Thyroid gland (tissue), 4 donors: ENCODE measurements around the gene NLRC5. TPM values are rescaled to one million over a fixed set of nuclear protein-coding genes. Genes with fewer than 3 reads are reported as not detected.
"Not testable (repeated sequence)": the region's sequence is repeated elsewhere in the genome, so short reads cannot be mapped to it uniquely, and the experiment has no call there.

Source experiments
- DNase-seq, 2 donors: peaks; one replicate each; pipeline ENCODE4 v3.0.0-alpha.2; 2019
- H3K27ac ChIP-seq, 3 donors: fragments of 200-600 bp; sonication (generic); 1 replicate in 2 of 3; 2 replicates in 1 of 3; pipeline ENCODE4 v1.5.1; 2016 to 2019; ENCODE audit warnings: mild to moderate bottlenecking in 1 of 3, moderate library complexity in 1 of 3
- H3K27me3 ChIP-seq: fragments of 200-600 bp; sonication (generic); one replicate; pipeline ENCODE4 v1.5.1; 2019
- H3K36me3 ChIP-seq, 2 donors: fragments of 200-600 bp; sonication (generic); one replicate each; pipeline ENCODE4 v1.5.1; 2016 to 2019
- H3K4me1 ChIP-seq, 2 donors: fragments of 200-600 bp; sonication (generic); one replicate each; pipeline ENCODE4 v1.5.1; 2017 to 2019
- H3K4me3 ChIP-seq, 3 donors: fragments of 200-600 bp; sonication (generic); replicated peaks in 1 of 3; 1 replicate in 2 of 3; 2 replicates in 1 of 3; pipeline ENCODE4 v1.5.1; 2016; ENCODE audit warnings: mild to moderate bottlenecking in 1 of 3
- H3K9me3 ChIP-seq: fragments of 200-600 bp; sonication (generic); one replicate; pipeline ENCODE4 v1.5.1; 2017
- POLR2A ChIP-seq, 2 donors: fragments of 450-650 bp; IDR thresholded peaks; one replicate each; pipeline ENCODE4 v1.6.1; 2017; ENCODE audit warnings: antibody characterized with exemption in 2 of 2, mild to moderate bottlenecking in 2 of 2, moderate library complexity in 1 of 2
- WGBS, 2 donors: methylation state at CpG; one replicate each; pipeline ENCODE4 v1.1.5; 2017; 5-methylcytosine and 5-hydroxymethylcytosine counted together
- intact Hi-C: fragments of 100-400 bp; cut with DNase I; formaldehyde crosslinking; loops from one replicate; pipeline ENCODE4 v1.15.1; 2023
- total RNA-seq, 4 donors: library from RNA; depleted of rRNA; stranded (reverse); fragments of >200 nt; gene quantifications; one replicate each; pipeline ENCODE4 v1.2.3, GENCODE V29; 2016
- TF ChIP-seq, protein P1 (sequence below), 6 experiments: fragments of 200-600 bp in 3 of 6; fragments of 450-650 bp in 3 of 6; sonication (generic) in 3 of 6; IDR thresholded peaks; one replicate each; pipeline ENCODE4 v1.5.1; 2016 to 2019; ENCODE audit warnings: antibody characterized with exemption in 6 of 6, mild to moderate bottlenecking in 2 of 6, inconsistent platforms in 1 of 6, moderate library complexity in 1 of 6

NLRC5 gene
- total RNA-seq, 4 donors from 2014 or later: 14.1 to 33.5 (median 20.5) TPM

DNA sequence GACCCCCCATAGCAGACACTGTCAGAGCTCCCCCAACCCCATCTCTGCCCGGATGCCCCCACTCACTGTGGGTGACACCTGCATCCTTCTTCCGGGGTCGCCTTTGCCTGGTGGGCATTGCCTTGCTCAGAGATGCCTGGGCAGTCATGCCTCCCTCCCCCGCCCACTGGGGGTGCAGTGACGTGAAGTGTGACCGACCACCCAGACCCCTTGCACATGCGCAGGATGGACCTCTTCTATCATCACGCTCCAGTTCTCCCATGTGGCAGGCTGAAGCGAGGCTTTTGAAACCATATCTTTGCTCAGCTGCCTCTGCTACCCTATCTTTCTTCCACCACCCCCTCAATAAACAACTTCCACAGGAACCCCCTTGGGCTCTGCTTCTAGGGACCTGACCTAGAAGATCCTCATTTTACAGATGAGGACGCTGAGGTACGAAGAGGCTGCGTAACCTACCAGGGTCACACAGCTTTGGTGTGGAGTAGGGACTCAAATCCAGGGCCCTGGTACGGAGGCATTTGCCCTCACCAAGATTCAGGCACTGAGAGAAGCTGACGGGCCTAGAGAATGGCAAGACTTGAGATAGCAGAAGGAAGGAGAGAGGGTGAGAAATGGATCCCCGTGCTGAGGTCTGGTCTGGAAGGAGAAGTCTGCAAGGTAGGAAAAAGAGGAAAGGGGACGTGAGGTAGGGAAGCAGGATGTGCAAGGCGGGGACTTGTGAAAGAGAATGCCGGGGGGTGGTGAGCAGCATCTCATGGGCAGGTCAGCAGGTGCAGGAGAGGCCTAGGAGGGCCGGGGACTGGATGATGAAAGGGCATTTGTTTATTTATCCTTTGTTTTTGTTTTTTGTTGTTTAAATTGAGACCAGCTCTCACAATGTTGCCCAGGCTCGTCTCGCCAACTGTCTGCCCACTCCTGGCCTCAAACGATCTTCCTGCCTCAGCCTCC is 14.4 kb downstream of the NLRC5 start:
- TF ChIP-seq POLR2A (IDR thresholded peaks at IDR 0.05): no peak
- WGBS, 2 donors: 84% methylated on average over 22 of the region's 22 CpGs
- H3K4me3 ChIP-seq: no peak overlapping the region
- H3K9me3 ChIP-seq: no peaks in the 10 kb centered on the region
- no peak for DNase-seq
- no peak overlapping the region for H3K27ac ChIP-seq
- H3K4me1 ChIP-seq: peaks cover 0 to 22% of the 10 kb centered on the region in 2 donors
- H3K36me3 ChIP-seq: no peaks in the 10 kb centered on the region
- no peaks in the 10 kb centered on the region for H3K27me3 ChIP-seq
- intact Hi-C loops: no loop called here

DNA sequence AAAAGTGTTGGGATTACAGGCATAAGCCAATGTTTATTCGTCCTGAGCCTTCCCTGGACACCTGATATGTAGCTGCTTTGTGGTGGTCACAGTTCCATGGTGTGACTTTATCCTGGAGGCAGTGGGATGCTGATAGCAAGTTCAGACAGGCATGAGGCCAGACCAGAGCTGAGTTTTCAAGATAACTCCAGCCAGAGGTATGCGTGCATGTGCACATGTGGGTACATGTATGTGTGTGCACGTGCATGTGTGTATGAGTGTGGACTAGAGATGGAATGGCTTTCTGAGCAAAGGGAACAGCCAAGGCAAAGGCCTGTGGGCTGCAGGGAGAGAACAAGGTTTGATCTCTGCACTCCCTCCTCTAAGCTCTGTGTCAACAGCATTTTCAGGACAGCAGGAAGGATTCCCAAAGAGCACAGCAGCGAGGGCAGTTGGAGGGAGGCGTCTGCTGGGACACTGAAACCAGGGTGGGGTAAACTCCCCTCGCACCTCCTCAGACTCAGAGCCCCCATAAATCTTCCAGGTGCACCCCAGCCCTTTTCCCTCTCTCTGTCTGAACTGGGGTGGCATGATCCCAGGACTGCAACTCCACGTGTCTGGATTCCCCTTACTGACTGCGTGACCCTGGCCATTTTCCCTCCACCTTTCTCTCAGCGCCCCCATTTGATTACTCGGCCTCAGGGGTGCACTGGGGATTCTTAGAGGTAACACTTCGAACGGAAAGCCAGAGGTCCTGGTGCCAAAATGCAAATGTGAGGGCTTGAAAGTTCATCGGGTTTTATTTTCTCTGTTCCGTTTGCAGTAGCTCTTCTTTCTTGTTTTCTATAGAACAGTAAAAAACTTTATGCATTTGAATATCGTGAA is 15.3 kb downstream of the NLRC5 start:
- peaks cover 0 to 15% of the 10 kb centered on the region in 2 donors for H3K4me1 ChIP-seq
- WGBS, 2 donors: 80 to 84% methylated on average over 12 to 15 of the region's 15 CpGs
- no peaks in the 10 kb centered on the region for H3K9me3 ChIP-seq
- intact Hi-C loops: no loop called here
- H3K36me3 ChIP-seq: no peaks in the 10 kb centered on the region
- H3K4me3 ChIP-seq: no peak overlapping the region
- DNase-seq: no peak
- no peaks in the 10 kb centered on the region for H3K27me3 ChIP-seq
- no peak overlapping the region for H3K27ac ChIP-seq
- TF ChIP-seq, protein P1, sequence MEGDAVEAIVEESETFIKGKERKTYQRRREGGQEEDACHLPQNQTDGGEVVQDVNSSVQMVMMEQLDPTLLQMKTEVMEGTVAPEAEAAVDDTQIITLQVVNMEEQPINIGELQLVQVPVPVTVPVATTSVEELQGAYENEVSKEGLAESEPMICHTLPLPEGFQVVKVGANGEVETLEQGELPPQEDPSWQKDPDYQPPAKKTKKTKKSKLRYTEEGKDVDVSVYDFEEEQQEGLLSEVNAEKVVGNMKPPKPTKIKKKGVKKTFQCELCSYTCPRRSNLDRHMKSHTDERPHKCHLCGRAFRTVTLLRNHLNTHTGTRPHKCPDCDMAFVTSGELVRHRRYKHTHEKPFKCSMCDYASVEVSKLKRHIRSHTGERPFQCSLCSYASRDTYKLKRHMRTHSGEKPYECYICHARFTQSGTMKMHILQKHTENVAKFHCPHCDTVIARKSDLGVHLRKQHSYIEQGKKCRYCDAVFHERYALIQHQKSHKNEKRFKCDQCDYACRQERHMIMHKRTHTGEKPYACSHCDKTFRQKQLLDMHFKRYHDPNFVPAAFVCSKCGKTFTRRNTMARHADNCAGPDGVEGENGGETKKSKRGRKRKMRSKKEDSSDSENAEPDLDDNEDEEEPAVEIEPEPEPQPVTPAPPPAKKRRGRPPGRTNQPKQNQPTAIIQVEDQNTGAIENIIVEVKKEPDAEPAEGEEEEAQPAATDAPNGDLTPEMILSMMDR (IDR thresholded peaks at IDR 0.05): no peak
- no peak for TF ChIP-seq POLR2A (IDR thresholded peaks at IDR 0.05)

DNA sequence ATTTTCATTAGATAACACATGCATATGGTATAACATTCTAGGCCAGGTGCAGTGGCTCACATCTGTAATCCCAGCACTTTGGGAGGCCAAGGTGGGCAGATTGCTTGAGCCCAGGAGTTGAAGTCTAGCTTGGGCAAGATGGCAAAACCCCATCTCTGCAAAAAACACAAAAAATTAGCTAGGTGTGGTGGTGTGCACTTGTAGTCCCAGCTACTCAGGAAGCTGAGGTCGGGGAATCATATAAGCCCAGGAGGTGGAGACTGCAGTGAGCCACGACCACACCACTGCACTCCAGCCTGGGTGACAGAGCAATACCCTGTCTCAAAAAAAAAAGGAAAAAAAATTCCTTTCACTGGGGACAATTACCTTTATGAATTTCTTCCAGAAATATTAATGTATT is 16.2 kb downstream of the NLRC5 start:
- H3K4me3 ChIP-seq, H3K9me3 ChIP-seq, H3K27ac ChIP-seq, H3K4me1 ChIP-seq, DNase-seq, H3K36me3 ChIP-seq, H3K27me3 ChIP-seq, intact Hi-C loops: not testable (repeated sequence)
- 80 to 83% methylated on average over 2 of the region's 2 CpGs for WGBS, 2 donors

DNA sequence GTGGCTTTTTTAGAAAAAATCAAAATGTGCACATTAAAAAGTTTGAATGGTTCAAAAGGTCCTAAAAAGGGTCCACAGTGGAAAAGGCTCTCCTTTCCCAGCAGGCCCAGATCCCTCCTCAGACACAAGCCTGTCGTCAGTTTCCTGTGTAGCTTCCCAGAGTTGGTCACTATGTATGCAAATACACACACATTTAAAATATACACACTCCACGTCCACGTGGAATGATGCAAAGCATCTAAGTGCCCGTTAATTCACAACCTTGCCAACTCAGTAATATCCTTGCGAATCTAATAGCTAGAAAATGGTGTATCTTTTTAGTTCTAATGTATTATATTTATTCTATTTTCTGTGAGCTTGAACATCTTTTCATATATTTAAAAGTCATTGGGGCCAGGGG is 17.7 kb downstream of the NLRC5 start:
- H3K27me3 ChIP-seq: no peaks in the 10 kb centered on the region
- TF ChIP-seq POLR2A (IDR thresholded peaks at IDR 0.05): no peak
- TF ChIP-seq, protein P1 (IDR thresholded peaks at IDR 0.05): no peak
- no peaks in the 10 kb centered on the region for H3K9me3 ChIP-seq
- no peak overlapping the region for H3K27ac ChIP-seq
- WGBS, 2 donors: 77 to 87% methylated on average over 5 of the region's 5 CpGs
- H3K36me3 ChIP-seq: no peaks in the 10 kb centered on the region
- DNase-seq: no peak
- H3K4me1 ChIP-seq: no peaks in the 10 kb centered on the region
- intact Hi-C loops: no loop called here
- no peak overlapping the region for H3K4me3 ChIP-seq

DNA sequence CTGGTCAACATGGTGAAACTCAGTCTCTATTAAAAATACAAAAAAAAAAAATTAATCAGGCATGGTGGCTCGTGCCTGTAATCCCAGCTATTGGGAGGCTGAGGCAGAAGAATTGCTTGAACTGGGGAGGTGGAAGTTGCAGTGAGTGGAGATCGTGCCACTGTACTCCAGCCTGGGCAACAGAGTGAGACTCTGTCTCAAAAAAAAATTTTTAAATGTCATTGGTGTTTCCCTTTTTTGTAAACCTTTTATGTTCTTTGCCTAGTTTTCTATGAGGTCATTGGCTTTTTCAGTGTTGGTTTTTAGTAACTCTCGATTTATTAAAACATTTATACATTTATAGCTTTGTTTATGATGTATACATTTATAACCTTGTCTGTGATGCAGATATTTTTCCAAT is 18.2 kb downstream of the NLRC5 start:
- Histone ChIP-seq H3K4me3 (no peak overlapping the region), H3K27ac (no peak overlapping the region), H3K36me3 (no peaks in the 10 kb centered on the region), H3K27me3 (no peaks in the 10 kb centered on the region), H3K4me1 (no peaks in the 10 kb centered on the region), H3K9me3 (no peaks in the 10 kb centered on the region)
- no peak for DNase-seq
- no peak for TF ChIP-seq POLR2A (IDR thresholded peaks at IDR 0.05)
- TF ChIP-seq, protein P1 (IDR thresholded peaks at IDR 0.05): no peak
- intact Hi-C loops: no loop called here
- whole genome bisulfite sequencing, 2 donors: 91 to 92% methylated on average over 3 of the region's 3 CpGs
